ENCODE results near the gene DPP4.

DPP4 gene

GRCh38 chr2:162091325-162092007 is 17.5 kb upstream of the DPP4 start:
- H3K4me1 ChIP-seq (ENCODE audit: insufficient read depth, poor library complexity, severe bottlenecking), result peaks cover 49% of the 10 kb centered on the region
- TF ChIP-seq, protein P1, sequence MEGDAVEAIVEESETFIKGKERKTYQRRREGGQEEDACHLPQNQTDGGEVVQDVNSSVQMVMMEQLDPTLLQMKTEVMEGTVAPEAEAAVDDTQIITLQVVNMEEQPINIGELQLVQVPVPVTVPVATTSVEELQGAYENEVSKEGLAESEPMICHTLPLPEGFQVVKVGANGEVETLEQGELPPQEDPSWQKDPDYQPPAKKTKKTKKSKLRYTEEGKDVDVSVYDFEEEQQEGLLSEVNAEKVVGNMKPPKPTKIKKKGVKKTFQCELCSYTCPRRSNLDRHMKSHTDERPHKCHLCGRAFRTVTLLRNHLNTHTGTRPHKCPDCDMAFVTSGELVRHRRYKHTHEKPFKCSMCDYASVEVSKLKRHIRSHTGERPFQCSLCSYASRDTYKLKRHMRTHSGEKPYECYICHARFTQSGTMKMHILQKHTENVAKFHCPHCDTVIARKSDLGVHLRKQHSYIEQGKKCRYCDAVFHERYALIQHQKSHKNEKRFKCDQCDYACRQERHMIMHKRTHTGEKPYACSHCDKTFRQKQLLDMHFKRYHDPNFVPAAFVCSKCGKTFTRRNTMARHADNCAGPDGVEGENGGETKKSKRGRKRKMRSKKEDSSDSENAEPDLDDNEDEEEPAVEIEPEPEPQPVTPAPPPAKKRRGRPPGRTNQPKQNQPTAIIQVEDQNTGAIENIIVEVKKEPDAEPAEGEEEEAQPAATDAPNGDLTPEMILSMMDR (IDR thresholded peaks at IDR 0.05; ENCODE audit: poor library complexity, severe bottlenecking), result peak; percentile 39
- H3K27me3 ChIP-seq (ENCODE audit: insufficient read depth, poor library complexity, severe bottlenecking), result no peaks in the 10 kb centered on the region
- ATAC-seq (ENCODE audit: low read depth) (peak; percentile 52), DNase-seq (ENCODE audit: low spot score) (no peak)
- H3K27ac ChIP-seq (ENCODE audit: poor library complexity, severe bottlenecking), result peak overlapping the region; percentile 88
- no peaks in the 10 kb centered on the region for H3K9me3 ChIP-seq (ENCODE audit: severe bottlenecking)
- H3K36me3 ChIP-seq (ENCODE audit: low read depth), result no peaks in the 10 kb centered on the region
- no peak overlapping the region for H3K4me3 ChIP-seq (ENCODE audit: severe bottlenecking)

DNA sequence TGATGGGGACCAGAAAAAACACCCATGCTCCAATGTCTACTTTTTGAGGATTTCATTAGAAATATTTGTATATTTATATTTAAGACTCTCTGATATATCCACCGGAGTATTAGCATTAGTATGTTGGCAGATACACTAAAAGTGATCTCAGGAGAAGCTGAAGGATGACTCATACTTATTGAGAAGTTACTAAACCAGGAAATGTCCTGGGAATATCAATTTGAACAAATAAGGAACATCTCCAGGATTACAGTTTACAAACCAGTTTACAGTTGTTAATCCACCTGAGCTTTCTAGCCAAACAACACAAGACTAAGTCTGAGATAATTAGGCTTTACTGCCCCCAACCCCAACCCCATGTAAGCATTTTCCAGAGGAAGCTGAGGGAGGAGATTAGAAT is 16.1 kb upstream of the DPP4 start:
- no peaks in the 10 kb centered on the region for H3K36me3 ChIP-seq (ENCODE audit: low read depth)
- peak overlapping the region; percentile 88 for H3K27ac ChIP-seq (ENCODE audit: poor library complexity, severe bottlenecking)
- peaks cover 61% of the 10 kb centered on the region for H3K4me1 ChIP-seq (ENCODE audit: insufficient read depth, poor library complexity, severe bottlenecking)
- no peaks in the 10 kb centered on the region for H3K27me3 ChIP-seq (ENCODE audit: insufficient read depth, poor library complexity, severe bottlenecking)
- TF ChIP-seq, protein P1 (IDR thresholded peaks at IDR 0.05; ENCODE audit: poor library complexity, severe bottlenecking), result no peak
- DNase-seq (ENCODE audit: low spot score) (no peak), ATAC-seq (ENCODE audit: low read depth) (no peak)
- H3K9me3 ChIP-seq (ENCODE audit: severe bottlenecking), result no peaks in the 10 kb centered on the region
- no peak overlapping the region for H3K4me3 ChIP-seq (ENCODE audit: severe bottlenecking)

- ATAC-seq (ENCODE audit: low read depth) (no peak), DNase-seq (ENCODE audit: low spot score) (no peak)
- Histone ChIP-seq H3K27ac (ENCODE audit: poor library complexity, severe bottlenecking) (peak overlapping the region; percentile 67), H3K9me3 (ENCODE audit: severe bottlenecking) (no peaks in the 10 kb centered on the region), H3K27me3 (ENCODE audit: insufficient read depth, poor library complexity, severe bottlenecking) (no peaks in the 10 kb centered on the region), H3K4me1 (ENCODE audit: insufficient read depth, poor library complexity, severe bottlenecking) (peaks cover 46% of the 10 kb centered on the region), H3K36me3 (ENCODE audit: low read depth) (no peaks in the 10 kb centered on the region), H3K4me3 (ENCODE audit: severe bottlenecking) (no peak overlapping the region)
- TF ChIP-seq, protein P1 (IDR thresholded peaks at IDR 0.05; ENCODE audit: poor library complexity, severe bottlenecking), result no peak
These were observed 12.9 kb upstream of the DPP4 start for GRCh38 chr2:162086904-162087303.

GRCh38 chr2:162085090-162085891 is 11.3 kb upstream of the DPP4 start:
- H3K27ac ChIP-seq (ENCODE audit: poor library complexity, severe bottlenecking), result peak overlapping the region; percentile 67
- ATAC-seq (ENCODE audit: low read depth) (peak; percentile 90), DNase-seq (ENCODE audit: low spot score) (no peak)
- H3K36me3 ChIP-seq (ENCODE audit: low read depth), result no peaks in the 10 kb centered on the region
- H3K4me3 ChIP-seq (ENCODE audit: severe bottlenecking), result no peak overlapping the region
- peaks cover 30% of the 10 kb centered on the region for H3K4me1 ChIP-seq (ENCODE audit: insufficient read depth, poor library complexity, severe bottlenecking)
- no peaks in the 10 kb centered on the region for H3K27me3 ChIP-seq (ENCODE audit: insufficient read depth, poor library complexity, severe bottlenecking)
- no peaks in the 10 kb centered on the region for H3K9me3 ChIP-seq (ENCODE audit: severe bottlenecking)
- TF ChIP-seq, protein P1 (IDR thresholded peaks at IDR 0.05; ENCODE audit: poor library complexity, severe bottlenecking), result no peak

All from RWPE2 (cell line).